GM18858 (cell line): ENCODE measurements around the gene G3BP1.
"Not testable (repeated sequence)": the region's sequence is repeated elsewhere in the genome, so short reads cannot be mapped to it uniquely, and the experiment has no call there.

ENCODE experiments used
- ATAC-seq: cut with Tn5 transposase; IDR thresholded peaks from one replicate; pipeline ENCODE4 v1.9.1; 2021; ENCODE audit not compliant: unreplicated experiment

Gene G3BP1

GRCh38 chr5:151751593-151751992 lies 20.2 kb upstream of the G3BP1 start:
- no peak for ATAC-seq

- no peak for ATAC-seq
These were observed 16.4 kb upstream of the G3BP1 start for GRCh38 chr5:151755383-151755782.

- ATAC-seq, result peak; percentile 30
These were observed 14.3 kb upstream of the G3BP1 start for GRCh38 chr5:151757233-151758140.

- ATAC-seq, result no peak
These were observed 13.7 kb upstream of the G3BP1 start for GRCh38 chr5:151758141-151758429.

- peak; percentile 85 for ATAC-seq
These were observed 13.1 kb upstream of the G3BP1 start, which contains the start of gene ATOX1 for GRCh38 chr5:151758430-151759241. Gene ATOX1 (minus strand): TSS chr5:151758631. CDS start chr5:151758551, 80 bp downstream.

- no peak for ATAC-seq
These were observed 7.0 kb upstream of the G3BP1 start for GRCh38 chr5:151764801-151765200.

GRCh38 chr5:151766975-151767374 lies 4.8 kb upstream of the G3BP1 start:
- ATAC-seq, result no peak

- ATAC-seq, result peak; percentile 19
These were observed 1.1 kb upstream of the G3BP1 start for GRCh38 chr5:151770383-151771258.

- no peak for ATAC-seq
These were observed 483 bp downstream of the G3BP1 start for GRCh38 chr5:151772029-151772845.

GRCh38 chr5:151772846-151773561 lies 1.2 kb downstream of the G3BP1 start:
- ATAC-seq, result no peak

- ATAC-seq, result no peak
These were observed 2.2 kb downstream of the G3BP1 start for GRCh38 chr5:151773951-151774350.

GRCh38 chr5:151775025-151775606 lies 3.4 kb downstream of the G3BP1 start:
- no peak for ATAC-seq

- peak; percentile 65 for ATAC-seq
These were observed 7.9 kb downstream of the G3BP1 start for GRCh38 chr5:151779531-151780125.

- no peak for ATAC-seq
These were observed 8.6 kb downstream of the G3BP1 start for GRCh38 chr5:151780348-151780747.

- no peak for ATAC-seq
These were observed 9.4 kb downstream of the G3BP1 start for GRCh38 chr5:151781201-151781600.

GRCh38 chr5:151783664-151784063 lies 11.9 kb downstream of the G3BP1 start:
- ATAC-seq, result not testable (repeated sequence)

- no peak for ATAC-seq
These were observed 12.4 kb downstream of the G3BP1 start for GRCh38 chr5:151784141-151784540.

GRCh38 chr5:151786468-151786867 lies 14.7 kb downstream of the G3BP1 start:
- no peak for ATAC-seq

- no peak for ATAC-seq
These were observed 16.1 kb downstream of the G3BP1 start for GRCh38 chr5:151787817-151788216.
